Endothelial cell (in vitro differentiated cells): ENCODE results near the gene NWD2. TPM values are rescaled to one million over a fixed set of nuclear protein-coding genes. Genes with fewer than 3 reads are reported as not detected.

Experiments used
- DNase-seq: peaks from one replicate; pipeline ENCODE4 v3.0.0; 2021; ENCODE audit warnings: low spot score
- H3K27ac Mint-ChIP-seq: one replicate; pipeline ENCODE4 v1.8.0; 2021; ENCODE audit warnings: mixed read lengths, inconsistent platforms; ENCODE audit not compliant: unreplicated experiment
- H3K27me3 Mint-ChIP-seq: one replicate; pipeline ENCODE4 v1.8.0; 2021; ENCODE audit warnings: mild to moderate bottlenecking, moderate library complexity, mixed read lengths, inconsistent platforms; ENCODE audit not compliant: unreplicated experiment
- H3K36me3 Mint-ChIP-seq: one replicate; pipeline ENCODE4 v1.8.0; 2021; ENCODE audit warnings: mild to moderate bottlenecking, low read depth, mixed read lengths, inconsistent platforms; ENCODE audit not compliant: unreplicated experiment
- H3K4me1 Mint-ChIP-seq: one replicate; pipeline ENCODE4 v1.8.0; 2021; ENCODE audit warnings: mild to moderate bottlenecking, mixed read lengths, inconsistent platforms; ENCODE audit not compliant: unreplicated experiment
- H3K4me3 Mint-ChIP-seq: one replicate; pipeline ENCODE4 v1.8.0; 2021; ENCODE audit warnings: mild to moderate bottlenecking, mixed read lengths, inconsistent platforms; ENCODE audit not compliant: unreplicated experiment
- H3K9me3 Mint-ChIP-seq: one replicate; pipeline ENCODE4 v1.8.0; 2021; ENCODE audit warnings: mixed read lengths, inconsistent platforms; ENCODE audit not compliant: unreplicated experiment
- CTCF ChIP-seq: fragments of 200-600 bp; sonication (generic); IDR thresholded peaks from one replicate; pipeline ENCODE4 v1.5.0; 2021; ENCODE audit warnings: antibody characterized with exemption; ENCODE audit not compliant: unreplicated experiment
- total RNA-seq: library from RNA; stranded (reverse); fragmentation: NEBNext Ultra II Directional; extraction: Animal tissue kit (Norgen Biotek cat#: 25700); gene quantifications from one replicate; pipeline ENCODE4 v1.2.1, GENCODE V29; 2021; ENCODE audit not compliant: unreplicated experiment

Gene NWD2
- total RNA-seq, 1 donor from 2014 or later, result not detected

GRCh38 chr4:37453281-37453998 lies 208.9 kb downstream of the NWD2 start:
- Mint-ChIP-seq H3K36me3 (no peaks in the 10 kb centered on the region), H3K4me1 (peaks cover 3% of the 10 kb centered on the region), H3K9me3 (no peaks in the 10 kb centered on the region), H3K4me3 (peak overlapping the region; percentile 70), H3K27me3 (peaks cover 2% of the 10 kb centered on the region), H3K27ac (no peak overlapping the region)
- TF ChIP-seq CTCF, result no peak
- DNase-seq, result peak; percentile 73

GRCh38 chr4:37453999-37454800 lies 209.7 kb downstream of the NWD2 start:
- Mint-ChIP-seq H3K27ac (no peak overlapping the region), H3K27me3 (peaks cover 2% of the 10 kb centered on the region), H3K4me3 (peak overlapping the region; percentile 37), H3K4me1 (peaks cover 3% of the 10 kb centered on the region), H3K36me3 (no peaks in the 10 kb centered on the region), H3K9me3 (no peaks in the 10 kb centered on the region)
- no peak for DNase-seq
- TF ChIP-seq CTCF, result no peak

GRCh38 chr4:37455301-37456131 lies 211.0 kb downstream of the NWD2 start:
- no peak for DNase-seq
- Mint-ChIP-seq H3K27me3 (peaks cover 3% of the 10 kb centered on the region), H3K4me1 (peaks cover 3% of the 10 kb centered on the region), H3K9me3 (no peaks in the 10 kb centered on the region), H3K36me3 (no peaks in the 10 kb centered on the region), H3K4me3 (no peak overlapping the region), H3K27ac (no peak overlapping the region)
- TF ChIP-seq CTCF, result no peak

- Mint-ChIP-seq H3K9me3 (no peaks in the 10 kb centered on the region), H3K27ac (no peak overlapping the region), H3K36me3 (no peaks in the 10 kb centered on the region), H3K4me3 (no peak overlapping the region), H3K4me1 (no peaks in the 10 kb centered on the region), H3K27me3 (peaks cover 1% of the 10 kb centered on the region)
- no peak for TF ChIP-seq CTCF
- no peak for DNase-seq
Observed at GRCh38 chr4:37461801-37462200, 217.3 kb downstream of the NWD2 start.
